Kidney epithelial cell (primary cell): ENCODE data around the gene GSN. TPM values are rescaled to one million over a fixed set of nuclear protein-coding genes. Genes with fewer than 3 reads are reported as not detected.

Experiments
- DNase-seq: peaks from one replicate; pipeline ENCODE4 v3.0.0-alpha.2; 2010; ENCODE audit warnings: low read depth
- H3K27me3 ChIP-seq: 2 replicates; pipeline ENCODE4 v1.6.0; 2011; ENCODE audit warnings: low read length; ENCODE audit not compliant: control insufficient read depth, insufficient read depth
- H3K36me3 ChIP-seq: 2 replicates; pipeline ENCODE4 v1.5.1; 2011; ENCODE audit warnings: low read length; ENCODE audit not compliant: control insufficient read depth, insufficient read depth
- H3K4me3 ChIP-seq: 2 replicates; pipeline ENCODE4 v1.5.1; 2011; ENCODE audit warnings: low read depth, mild to moderate bottlenecking, control low read depth, low read length
- CTCF ChIP-seq: IDR thresholded peaks from 2 replicates; pipeline ENCODE4 v1.5.1; 2011; ENCODE audit warnings: mild to moderate bottlenecking, moderate library complexity, low read length, control low read depth, inconsistent platforms; ENCODE audit not compliant: insufficient read depth, poor library complexity, severe bottlenecking
- total RNA-seq: library from RNA; depleted of rRNA; stranded (reverse); fragments of >200 nt; gene quantifications from 2 replicates; pipeline ENCODE4 v1.2.3, GENCODE V29; 2015

Gene GSN
- total RNA-seq, 1 donor from 2014 or later: 163 TPM

GRCh38 chr9:121300283-121301119, 32.5 kb downstream of the GSN start:
- no peak for DNase-seq
- peaks cover 3% of the 10 kb centered on the region for H3K36me3 ChIP-seq
- peak overlapping the region; percentile 21 for H3K4me3 ChIP-seq
- no peaks in the 10 kb centered on the region for H3K27me3 ChIP-seq
- TF ChIP-seq CTCF: no peak

- no peaks in the 10 kb centered on the region for H3K27me3 ChIP-seq
- no peak overlapping the region for H3K4me3 ChIP-seq
- TF ChIP-seq CTCF: no peak
- DNase-seq: no peak
- H3K36me3 ChIP-seq: peaks cover 3% of the 10 kb centered on the region
These were observed 33.9 kb downstream of the GSN start for GRCh38 chr9:121301881-121302286.

- Histone ChIP-seq H3K27me3 (no peaks in the 10 kb centered on the region), H3K4me3 (no peak overlapping the region), H3K36me3 (peaks cover 3% of the 10 kb centered on the region)
- no peak for DNase-seq
- no peak for TF ChIP-seq CTCF
These were observed 34.4 kb downstream of the GSN start for GRCh38 chr9:121302341-121302740.

- H3K27me3 ChIP-seq: no peaks in the 10 kb centered on the region
- H3K4me3 ChIP-seq: no peak overlapping the region
- no peak for TF ChIP-seq CTCF
- no peak for DNase-seq
- peaks cover 3% of the 10 kb centered on the region for H3K36me3 ChIP-seq
These were observed 34.8 kb downstream of the GSN start for GRCh38 chr9:121302786-121303185.

GRCh38 chr9:121303456-121304451, 35.8 kb downstream of the GSN start:
- peaks cover 3% of the 10 kb centered on the region for H3K36me3 ChIP-seq
- H3K27me3 ChIP-seq: no peaks in the 10 kb centered on the region
- no peak for TF ChIP-seq CTCF
- H3K4me3 ChIP-seq: no peak overlapping the region
- no peak for DNase-seq
